ENCODE data around the gene HK1.

DNA sequence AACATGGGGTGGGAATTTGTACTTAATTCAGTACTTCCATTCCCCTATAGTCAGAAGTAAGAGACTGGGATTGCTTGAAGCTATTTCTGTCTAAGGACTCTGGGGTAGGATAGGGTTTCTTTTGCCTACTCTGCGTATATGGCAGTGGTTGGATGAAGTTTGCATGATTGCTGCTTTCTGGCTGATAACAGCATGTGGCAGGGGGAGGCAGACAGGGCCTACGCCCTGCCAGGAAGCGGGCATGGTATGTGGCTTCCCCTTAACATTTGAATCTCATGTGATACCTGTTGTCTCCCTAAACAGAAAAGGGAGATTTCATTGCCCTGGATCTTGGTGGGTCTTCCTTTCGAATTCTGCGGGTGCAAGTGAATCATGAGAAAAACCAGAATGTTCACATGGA, 81.3 kb downstream of the HK1 start:
- no peak for TF ChIP-seq TCF7 (CRISPR knock-in tag; IDR thresholded peaks at IDR 0.05; ENCODE audit: low read depth)
- TF ChIP-seq, protein P1, sequence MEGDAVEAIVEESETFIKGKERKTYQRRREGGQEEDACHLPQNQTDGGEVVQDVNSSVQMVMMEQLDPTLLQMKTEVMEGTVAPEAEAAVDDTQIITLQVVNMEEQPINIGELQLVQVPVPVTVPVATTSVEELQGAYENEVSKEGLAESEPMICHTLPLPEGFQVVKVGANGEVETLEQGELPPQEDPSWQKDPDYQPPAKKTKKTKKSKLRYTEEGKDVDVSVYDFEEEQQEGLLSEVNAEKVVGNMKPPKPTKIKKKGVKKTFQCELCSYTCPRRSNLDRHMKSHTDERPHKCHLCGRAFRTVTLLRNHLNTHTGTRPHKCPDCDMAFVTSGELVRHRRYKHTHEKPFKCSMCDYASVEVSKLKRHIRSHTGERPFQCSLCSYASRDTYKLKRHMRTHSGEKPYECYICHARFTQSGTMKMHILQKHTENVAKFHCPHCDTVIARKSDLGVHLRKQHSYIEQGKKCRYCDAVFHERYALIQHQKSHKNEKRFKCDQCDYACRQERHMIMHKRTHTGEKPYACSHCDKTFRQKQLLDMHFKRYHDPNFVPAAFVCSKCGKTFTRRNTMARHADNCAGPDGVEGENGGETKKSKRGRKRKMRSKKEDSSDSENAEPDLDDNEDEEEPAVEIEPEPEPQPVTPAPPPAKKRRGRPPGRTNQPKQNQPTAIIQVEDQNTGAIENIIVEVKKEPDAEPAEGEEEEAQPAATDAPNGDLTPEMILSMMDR (IDR thresholded peaks at IDR 0.05), result no peak
- no peak for TF ChIP-seq NR2C2 (CRISPR knock-in tag; IDR thresholded peaks at IDR 0.05)
- TF ChIP-seq, protein P2, sequence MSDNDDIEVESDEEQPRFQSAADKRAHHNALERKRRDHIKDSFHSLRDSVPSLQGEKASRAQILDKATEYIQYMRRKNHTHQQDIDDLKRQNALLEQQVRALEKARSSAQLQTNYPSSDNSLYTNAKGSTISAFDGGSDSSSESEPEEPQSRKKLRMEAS (CRISPR knock-in tag; IDR thresholded peaks at IDR 0.05), result no peak
- TF ChIP-seq GABPB1 (CRISPR knock-in tag; IDR thresholded peaks at IDR 0.05), result no peak
